ENCODE measurements around the gene LY6G6F.

The LY6G6F gene

GRCh38 chr6:31719001-31719400, 12.3 kb downstream of the LY6G6F start:
- TF ChIP-seq, protein P1, sequence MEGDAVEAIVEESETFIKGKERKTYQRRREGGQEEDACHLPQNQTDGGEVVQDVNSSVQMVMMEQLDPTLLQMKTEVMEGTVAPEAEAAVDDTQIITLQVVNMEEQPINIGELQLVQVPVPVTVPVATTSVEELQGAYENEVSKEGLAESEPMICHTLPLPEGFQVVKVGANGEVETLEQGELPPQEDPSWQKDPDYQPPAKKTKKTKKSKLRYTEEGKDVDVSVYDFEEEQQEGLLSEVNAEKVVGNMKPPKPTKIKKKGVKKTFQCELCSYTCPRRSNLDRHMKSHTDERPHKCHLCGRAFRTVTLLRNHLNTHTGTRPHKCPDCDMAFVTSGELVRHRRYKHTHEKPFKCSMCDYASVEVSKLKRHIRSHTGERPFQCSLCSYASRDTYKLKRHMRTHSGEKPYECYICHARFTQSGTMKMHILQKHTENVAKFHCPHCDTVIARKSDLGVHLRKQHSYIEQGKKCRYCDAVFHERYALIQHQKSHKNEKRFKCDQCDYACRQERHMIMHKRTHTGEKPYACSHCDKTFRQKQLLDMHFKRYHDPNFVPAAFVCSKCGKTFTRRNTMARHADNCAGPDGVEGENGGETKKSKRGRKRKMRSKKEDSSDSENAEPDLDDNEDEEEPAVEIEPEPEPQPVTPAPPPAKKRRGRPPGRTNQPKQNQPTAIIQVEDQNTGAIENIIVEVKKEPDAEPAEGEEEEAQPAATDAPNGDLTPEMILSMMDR (IDR thresholded peaks at IDR 0.05; ENCODE audit: extremely low read depth, insufficient read depth, missing control alignments), result no peak
- no peak for DNase-seq (ENCODE audit: low spot score)
- in situ Hi-C loops (cut with MboI; ENCODE audit: low pct_unique_long_range_greater_than_20kb, low sequenced_read_pairs, unreplicated experiment), result no loop called here

GRCh38 chr6:31720196-31720770, 13.6 kb downstream of the LY6G6F start:
- no peak for DNase-seq (ENCODE audit: low spot score)
- in situ Hi-C loops (cut with MboI; ENCODE audit: low pct_unique_long_range_greater_than_20kb, low sequenced_read_pairs, unreplicated experiment), result no loop called here
- TF ChIP-seq, protein P1 (IDR thresholded peaks at IDR 0.05; ENCODE audit: extremely low read depth, insufficient read depth, missing control alignments), result no peak

DNA sequence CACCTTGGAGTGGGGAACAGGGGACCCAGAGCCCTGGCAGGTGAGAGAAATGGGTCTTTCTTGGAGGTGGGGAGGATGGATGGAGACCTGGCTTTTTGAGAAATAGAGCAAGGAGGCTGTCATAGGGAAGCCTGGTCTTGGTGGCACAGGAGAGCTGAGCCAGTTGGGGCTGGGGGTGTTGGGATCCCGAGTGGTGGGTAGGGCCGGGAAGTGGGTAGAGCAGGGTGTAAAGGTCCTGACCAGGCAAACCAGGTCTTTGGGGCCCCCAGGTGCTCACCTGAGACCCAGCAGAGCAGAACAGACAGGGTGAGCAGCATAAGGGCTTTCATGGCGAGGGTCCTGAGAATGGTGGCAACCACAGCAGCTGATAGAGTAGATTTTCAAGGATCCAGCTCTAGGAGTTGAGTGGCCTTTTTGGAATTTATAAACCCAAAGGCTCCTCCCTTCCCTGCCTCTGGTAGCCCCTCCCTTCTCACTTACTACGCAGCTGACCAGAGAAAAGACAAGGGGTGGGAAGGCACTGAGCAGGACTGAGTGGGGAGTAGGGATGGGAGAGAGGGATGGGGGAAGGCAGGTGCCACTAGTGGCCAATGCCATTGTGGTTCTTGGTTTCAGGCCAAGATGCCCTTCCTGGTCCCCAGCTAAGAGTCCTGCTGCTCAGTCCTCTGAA, 14.8 kb downstream of the LY6G6F start, which contains the start of gene LY6G6C:
Gene LY6G6C (minus strand): TSS at position 396 of the 670 bp plus-strand sequence. CDS start 67 bp downstream, at position 329.
- in situ Hi-C loops (cut with MboI; ENCODE audit: low pct_unique_long_range_greater_than_20kb, low sequenced_read_pairs, unreplicated experiment), result no loop called here
- DNase-seq (ENCODE audit: low spot score), result no peak
- TF ChIP-seq, protein P1 (IDR thresholded peaks at IDR 0.05; ENCODE audit: extremely low read depth, insufficient read depth, missing control alignments), result no peak

GRCh38 chr6:31722173-31722572, 15.5 kb downstream of the LY6G6F start:
- in situ Hi-C loops (cut with MboI; ENCODE audit: low pct_unique_long_range_greater_than_20kb, low sequenced_read_pairs, unreplicated experiment), result no loop called here
- TF ChIP-seq, protein P1 (IDR thresholded peaks at IDR 0.05; ENCODE audit: extremely low read depth, insufficient read depth, missing control alignments), result no peak

GRCh38 chr6:31723245-31723979, 16.7 kb downstream of the LY6G6F start, which contains the start of gene MPIG6B:
Gene MPIG6B (plus strand): TSS chr6:31723373. CDS start chr6:31723384, 11 bp downstream.
- DNase-seq (ENCODE audit: low spot score), result no peak
- TF ChIP-seq, protein P1 (IDR thresholded peaks at IDR 0.05; ENCODE audit: extremely low read depth, insufficient read depth, missing control alignments), result no peak

More at GRCh38 chr6:31722173-31722572, 15.5 kb downstream of the LY6G6F start:
- no peak for DNase-seq (ENCODE audit: low spot score)

DNA sequence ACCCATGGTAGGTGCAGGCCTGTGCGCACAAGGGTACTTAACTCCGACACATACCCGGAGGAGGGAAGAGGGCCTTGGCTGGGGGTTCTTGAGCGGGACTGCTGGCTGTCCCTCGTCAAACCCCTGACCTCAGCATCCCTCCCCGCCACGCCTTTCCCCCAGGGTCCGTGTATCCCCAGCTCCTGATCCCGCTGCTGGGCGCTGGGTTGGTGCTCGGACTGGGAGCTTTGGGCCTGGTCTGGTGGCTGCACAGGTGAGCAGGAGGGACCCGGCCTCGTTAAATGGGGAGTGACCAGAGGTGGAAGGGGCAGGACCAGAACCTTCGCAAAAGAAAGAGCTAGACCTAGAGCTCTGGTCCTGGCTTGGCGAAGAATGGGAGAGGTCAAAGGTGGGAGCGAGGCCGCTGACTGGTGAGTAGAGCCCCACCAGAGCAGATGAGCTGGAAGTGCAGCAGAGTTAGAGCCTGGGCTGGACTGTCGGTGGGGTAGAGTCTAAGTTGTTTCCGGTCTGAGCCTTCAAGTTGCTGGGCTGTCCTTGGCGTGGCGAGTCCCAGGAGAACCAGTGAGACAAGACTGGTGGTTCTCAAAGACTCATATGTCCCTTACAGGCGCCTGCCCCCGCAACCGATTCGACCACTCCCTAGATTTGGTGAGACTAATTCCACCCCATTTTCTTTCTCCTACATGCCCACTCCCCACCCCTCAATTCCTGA, 17.5 kb downstream of the LY6G6F start:
- TF ChIP-seq, protein P1 (IDR thresholded peaks at IDR 0.05; ENCODE audit: extremely low read depth, insufficient read depth, missing control alignments), result no peak
- no peak for DNase-seq (ENCODE audit: low spot score)
- in situ Hi-C loops (cut with MboI; ENCODE audit: low pct_unique_long_range_greater_than_20kb, low sequenced_read_pairs, unreplicated experiment), result no loop called here

More at GRCh38 chr6:31723245-31723979, 16.7 kb downstream of the LY6G6F start, which contains the start of gene MPIG6B:
- in situ Hi-C loops (cut with MboI; ENCODE audit: low pct_unique_long_range_greater_than_20kb, low sequenced_read_pairs, unreplicated experiment), result no loop called here

All from GM13977 (cell line).